Forelimb muscle (tissue), 1 donor: ENCODE data around the gene DVL3. TPM values are rescaled to one million over a fixed set of nuclear protein-coding genes. Genes with fewer than 3 reads are reported as not detected.

Experiments used
- DNase-seq: peaks from one replicate; pipeline ENCODE4 v3.0.0-alpha.2; 2013; ENCODE audit warnings: low read depth
- polyA plus RNA-seq: library from polyadenylated mRNA; unstranded; fragments of 120-200 nt; gene quantifications from one replicate; pipeline ENCODE4 v1.2.1, GENCODE V29; 2013; ENCODE audit not compliant: insufficient read length

Gene DVL3
- polyA plus RNA-seq, 1 donor: 85.7 TPM

- no peak for DNase-seq
Measured at GRCh38 chr3:184211297-184211696, 56.1 kb downstream of the DVL3 start.

DNA sequence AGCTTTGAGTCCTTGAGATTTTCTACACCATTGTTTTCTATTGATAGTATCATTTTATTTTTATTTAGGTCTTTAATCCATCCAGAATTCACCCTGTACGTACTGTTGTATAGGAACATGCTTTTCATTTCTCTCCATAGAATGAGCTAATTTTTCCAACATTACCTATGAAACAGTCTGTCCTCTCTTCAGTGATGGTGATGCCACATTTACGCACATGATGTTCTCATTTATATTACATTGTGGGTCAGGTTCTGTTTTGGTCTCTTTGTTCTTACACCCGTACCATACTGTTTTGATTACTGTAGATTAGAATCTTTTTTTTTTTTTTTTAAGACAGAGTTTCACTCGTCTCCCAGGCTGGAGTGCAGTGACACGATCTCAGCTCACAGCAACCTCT lies 56.5 kb downstream of the DVL3 start:
- DNase-seq: no peak

GRCh38 chr3:184218814-184219213 lies 63.6 kb downstream of the DVL3 start:
- DNase-seq: no peak

DNA sequence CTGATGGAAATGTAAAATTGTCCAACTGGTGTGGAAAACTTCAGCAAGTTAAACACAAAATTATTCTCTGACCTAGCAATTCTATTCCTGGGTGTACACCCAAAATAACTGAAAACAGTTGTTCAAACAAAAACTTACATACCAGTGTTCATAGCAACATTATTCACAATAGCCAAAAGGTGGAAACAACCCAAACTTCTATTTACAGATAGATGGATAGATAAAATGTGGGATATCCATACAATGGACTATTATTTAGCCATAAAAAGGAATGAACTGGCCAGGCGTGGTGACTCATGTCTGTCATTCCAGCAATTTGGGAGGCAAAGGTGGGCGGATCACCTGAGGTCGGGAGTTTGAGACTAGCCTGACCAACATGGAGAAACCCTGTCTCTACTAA lies 67.3 kb downstream of the DVL3 start:
- no peak for DNase-seq

Other genes starting within 250 kb of the DVL3 start
- 28.5 TPM for gene ABCC5, start 137.5 kb upstream of the DVL3 start, polyA plus RNA-seq
- gene HTR3D, start 123.6 kb upstream of the DVL3 start, polyA plus RNA-seq: not detected
- gene HTR3C, start 102.3 kb upstream of the DVL3 start, polyA plus RNA-seq: not detected
- not detected for gene HTR3E, start 58.3 kb upstream of the DVL3 start, polyA plus RNA-seq
- 36.4 TPM for gene EIF2B5, start 20.0 kb upstream of the DVL3 start, polyA plus RNA-seq
- gene AP2M1, start 19.5 kb downstream of the DVL3 start, polyA plus RNA-seq: 177 TPM
- 53.2 TPM for gene ABCF3, start 30.8 kb downstream of the DVL3 start, polyA plus RNA-seq
- 0.40 TPM for gene VWA5B2, start 74.2 kb downstream of the DVL3 start, polyA plus RNA-seq
- gene ALG3, start 93.6 kb downstream of the DVL3 start, polyA plus RNA-seq: 21.5 TPM
- gene EEF1AKMT4, start 94.3 kb downstream of the DVL3 start, polyA plus RNA-seq: 1.4 TPM
- gene CAMK2N2, start 106.2 kb downstream of the DVL3 start, polyA plus RNA-seq: not detected
- gene ECE2, start 120.6 kb downstream of the DVL3 start, polyA plus RNA-seq: not detected
- gene PSMD2, start 143.9 kb downstream of the DVL3 start, polyA plus RNA-seq: 163 TPM
- 171 TPM for gene EIF4G1, start 159.2 kb downstream of the DVL3 start, polyA plus RNA-seq
- 8.8 TPM for gene FAM131A, start 182.2 kb downstream of the DVL3 start, polyA plus RNA-seq
- 3.7 TPM for gene CLCN2, start 206.2 kb downstream of the DVL3 start, polyA plus RNA-seq
- 45.6 TPM for gene POLR2H, start 206.3 kb downstream of the DVL3 start, polyA plus RNA-seq
- 1.8 TPM for gene THPO, start 222.8 kb downstream of the DVL3 start, polyA plus RNA-seq
- 19.2 TPM for gene CHRD, start 224.7 kb downstream of the DVL3 start, polyA plus RNA-seq